ENCODE data around the gene ATP5F1C.
"Not testable (repeated sequence)": the region's sequence is repeated elsewhere in the genome, so short reads cannot be mapped to it uniquely, and the experiment has no call there.

ATP5F1C gene

GRCh38 chr10:7787857-7788638 lies at the start of gene ATP5F1C, which contains the start of gene KIN:
Gene ATP5F1C, plus strand, starts transcription at chr10:7788177. Its CDS starts 31 bp downstream, at chr10:7788208.
Gene KIN, minus strand, starts transcription at chr10:7787993. Its CDS starts 60 bp downstream, at chr10:7787933.
- peak; percentile 93 to 95 (median 95) for DNase-seq

- DNase-seq: no peak
Measured at GRCh38 chr10:7738536-7739407, 49.2 kb upstream of the ATP5F1C start.

- no peak for DNase-seq
Measured at GRCh38 chr10:7744307-7744706, 43.7 kb upstream of the ATP5F1C start.

GRCh38 chr10:7748637-7749036 lies 39.3 kb upstream of the ATP5F1C start:
- DNase-seq: not testable (repeated sequence)

GRCh38 chr10:7750222-7750621 lies 37.8 kb upstream of the ATP5F1C start:
- DNase-seq: no peak

- DNase-seq: no peak
Measured at GRCh38 chr10:7752251-7752650, 35.7 kb upstream of the ATP5F1C start.

GRCh38 chr10:7755103-7755502 lies 32.9 kb upstream of the ATP5F1C start:
- no peak for DNase-seq

- DNase-seq: no peak
Measured at GRCh38 chr10:7756360-7756992, 31.5 kb upstream of the ATP5F1C start.

- no peak for DNase-seq
Measured at GRCh38 chr10:7763929-7764328, 24.0 kb upstream of the ATP5F1C start.

GRCh38 chr10:7766241-7766640 lies 21.7 kb upstream of the ATP5F1C start:
- no peak for DNase-seq

- DNase-seq: no peak
Measured at GRCh38 chr10:7767209-7767608, 20.8 kb upstream of the ATP5F1C start.

- no peak for DNase-seq
Measured at GRCh38 chr10:7768417-7768816, 19.6 kb upstream of the ATP5F1C start.

- DNase-seq: no peak
Measured at GRCh38 chr10:7773845-7774801, 13.9 kb upstream of the ATP5F1C start.

- no peak for DNase-seq
Measured at GRCh38 chr10:7776777-7777176, 11.2 kb upstream of the ATP5F1C start.

GRCh38 chr10:7782194-7782593 lies 5.8 kb upstream of the ATP5F1C start:
- not testable (repeated sequence) for DNase-seq

- DNase-seq: no peak
Measured at GRCh38 chr10:7786430-7786829, 1.5 kb upstream of the ATP5F1C start.

GRCh38 chr10:7787150-7787856 lies 674 bp upstream of the ATP5F1C start:
- no peak for DNase-seq

GRCh38 chr10:7788639-7789286 lies 786 bp downstream of the ATP5F1C start:
- no peak for DNase-seq

GRCh38 chr10:7789390-7789789 lies 1.4 kb downstream of the ATP5F1C start:
- no peak for DNase-seq

- DNase-seq: no peak
Measured at GRCh38 chr10:7792541-7792940, 4.6 kb downstream of the ATP5F1C start.
